ENCODE data around the gene TTC7B.

TTC7B gene

DNA sequence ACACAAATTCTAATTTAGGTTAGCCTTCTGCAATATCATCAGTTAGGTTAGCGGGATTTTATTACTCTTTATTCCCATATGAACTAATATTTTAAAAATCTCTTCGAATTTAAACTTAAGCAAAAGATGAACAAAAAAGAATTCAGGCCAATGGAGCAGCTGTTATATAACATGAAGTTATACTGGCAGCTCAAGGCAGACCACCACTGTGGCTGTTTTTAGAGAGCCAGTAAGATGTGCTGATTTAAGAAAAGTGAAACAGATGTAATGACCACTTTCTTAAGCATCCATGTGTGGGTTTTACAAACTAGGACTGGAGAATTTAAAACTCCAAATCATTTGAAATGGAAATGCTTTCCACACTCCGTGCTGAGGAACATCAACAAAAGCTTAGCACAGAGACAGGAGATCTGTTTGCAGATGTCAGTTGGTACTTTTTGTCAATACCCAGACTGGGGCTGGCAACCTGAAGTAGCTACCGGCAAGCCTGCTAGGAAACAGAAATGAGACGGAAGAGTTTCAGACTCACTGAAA is 164.9 kb downstream of the TTC7B start:
- TF ChIP-seq EZH2phosphoT487 (conservative IDR thresholded peaks at IDR 0.05; ENCODE audit: low read length), result no peak
- TF ChIP-seq, protein P1, sequence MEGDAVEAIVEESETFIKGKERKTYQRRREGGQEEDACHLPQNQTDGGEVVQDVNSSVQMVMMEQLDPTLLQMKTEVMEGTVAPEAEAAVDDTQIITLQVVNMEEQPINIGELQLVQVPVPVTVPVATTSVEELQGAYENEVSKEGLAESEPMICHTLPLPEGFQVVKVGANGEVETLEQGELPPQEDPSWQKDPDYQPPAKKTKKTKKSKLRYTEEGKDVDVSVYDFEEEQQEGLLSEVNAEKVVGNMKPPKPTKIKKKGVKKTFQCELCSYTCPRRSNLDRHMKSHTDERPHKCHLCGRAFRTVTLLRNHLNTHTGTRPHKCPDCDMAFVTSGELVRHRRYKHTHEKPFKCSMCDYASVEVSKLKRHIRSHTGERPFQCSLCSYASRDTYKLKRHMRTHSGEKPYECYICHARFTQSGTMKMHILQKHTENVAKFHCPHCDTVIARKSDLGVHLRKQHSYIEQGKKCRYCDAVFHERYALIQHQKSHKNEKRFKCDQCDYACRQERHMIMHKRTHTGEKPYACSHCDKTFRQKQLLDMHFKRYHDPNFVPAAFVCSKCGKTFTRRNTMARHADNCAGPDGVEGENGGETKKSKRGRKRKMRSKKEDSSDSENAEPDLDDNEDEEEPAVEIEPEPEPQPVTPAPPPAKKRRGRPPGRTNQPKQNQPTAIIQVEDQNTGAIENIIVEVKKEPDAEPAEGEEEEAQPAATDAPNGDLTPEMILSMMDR (IDR thresholded peaks at IDR 0.05; ENCODE audit: insufficient read depth, low read length, poor library complexity, severe bottlenecking), result no peak
- H3K4me2 ChIP-seq (ENCODE audit: low read depth, low read length, poor library complexity, severe bottlenecking), result no peak overlapping the region
- H3K9me2 ChIP-seq (replicated peaks; ENCODE audit: insufficient read depth, low read length), result no peaks in the 10 kb centered on the region
- H2AFZ ChIP-seq (ENCODE audit: low read depth, low read length, severe bottlenecking), result no peak overlapping the region
- no peaks in the 10 kb centered on the region for H3K9me3 ChIP-seq (ENCODE audit: insufficient read depth, low read length)
- H4K20me1 ChIP-seq (ENCODE audit: low read depth, low read length), result no peaks in the 10 kb centered on the region
- no peaks in the 10 kb centered on the region for H3F3A ChIP-seq (ENCODE audit: insufficient read depth)
- no peaks in the 10 kb centered on the region for H3K79me2 ChIP-seq (ENCODE audit: insufficient read depth, low read length)
- no peak overlapping the region for H3K9ac ChIP-seq (ENCODE audit: low read length)
- H3K27me3 ChIP-seq (ENCODE audit: low read length), result no peaks in the 10 kb centered on the region
- H3K27ac ChIP-seq (ENCODE audit: low read depth, low read length), result no peak overlapping the region
- H3K36me3 ChIP-seq (ENCODE audit: low read length), result no peaks in the 10 kb centered on the region
- H3K4me3 ChIP-seq (ENCODE audit: insufficient read depth, low read length, poor library complexity, severe bottlenecking), result no peak overlapping the region

- Histone ChIP-seq H3K27ac (ENCODE audit: low read depth, low read length) (no peak overlapping the region), H3K9me2 (replicated peaks; ENCODE audit: insufficient read depth, low read length) (no peaks in the 10 kb centered on the region), H3K36me3 (ENCODE audit: low read length) (no peaks in the 10 kb centered on the region), H4K20me1 (ENCODE audit: low read depth, low read length) (no peaks in the 10 kb centered on the region), H3F3A (ENCODE audit: insufficient read depth) (no peaks in the 10 kb centered on the region), H3K4me2 (ENCODE audit: low read depth, low read length, poor library complexity, severe bottlenecking) (no peak overlapping the region), H3K79me2 (ENCODE audit: insufficient read depth, low read length) (no peaks in the 10 kb centered on the region), H2AFZ (ENCODE audit: low read depth, low read length, severe bottlenecking) (no peak overlapping the region), H3K4me3 (ENCODE audit: insufficient read depth, low read length, poor library complexity, severe bottlenecking) (no peak overlapping the region), H3K27me3 (ENCODE audit: low read length) (no peaks in the 10 kb centered on the region), H3K9ac (ENCODE audit: low read length) (no peak overlapping the region), H3K9me3 (ENCODE audit: insufficient read depth, low read length) (no peaks in the 10 kb centered on the region)
- TF ChIP-seq, protein P1 (IDR thresholded peaks at IDR 0.05; ENCODE audit: insufficient read depth, low read length, poor library complexity, severe bottlenecking), result no peak
- TF ChIP-seq EZH2phosphoT487 (conservative IDR thresholded peaks at IDR 0.05; ENCODE audit: low read length), result no peak
Observed at GRCh38 chr14:90649557-90650135, 166.6 kb downstream of the TTC7B start.

DNA sequence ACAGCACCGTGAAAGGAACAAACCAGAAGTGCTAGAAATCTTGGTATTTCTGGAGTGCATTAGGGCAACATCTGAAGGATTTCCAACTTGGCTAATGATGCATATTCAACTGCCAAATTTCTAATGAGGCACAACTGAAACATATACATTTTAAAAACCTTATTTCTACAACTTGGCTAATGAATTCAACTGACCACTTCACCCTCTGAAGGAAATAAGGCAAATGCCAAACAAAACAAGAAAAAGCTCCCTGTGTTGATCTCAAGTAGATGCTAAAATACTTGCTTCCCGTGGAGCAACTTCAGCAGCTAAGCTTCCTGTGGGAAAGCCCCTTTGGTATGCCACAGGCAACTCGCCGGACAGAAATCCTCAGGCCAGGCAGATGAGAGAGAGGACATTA is 167.1 kb downstream of the TTC7B start:
- H2AFZ ChIP-seq (ENCODE audit: low read depth, low read length, severe bottlenecking), result no peak overlapping the region
- H3F3A ChIP-seq (ENCODE audit: insufficient read depth), result no peaks in the 10 kb centered on the region
- H3K27me3 ChIP-seq (ENCODE audit: low read length), result no peaks in the 10 kb centered on the region
- H3K9me3 ChIP-seq (ENCODE audit: insufficient read depth, low read length), result no peaks in the 10 kb centered on the region
- H3K4me3 ChIP-seq (ENCODE audit: insufficient read depth, low read length, poor library complexity, severe bottlenecking), result no peak overlapping the region
- H3K27ac ChIP-seq (ENCODE audit: low read depth, low read length), result no peak overlapping the region
- H3K79me2 ChIP-seq (ENCODE audit: insufficient read depth, low read length), result no peaks in the 10 kb centered on the region
- H3K9me2 ChIP-seq (replicated peaks; ENCODE audit: insufficient read depth, low read length), result no peaks in the 10 kb centered on the region
- TF ChIP-seq, protein P1 (IDR thresholded peaks at IDR 0.05; ENCODE audit: insufficient read depth, low read length, poor library complexity, severe bottlenecking), result no peak
- no peak for TF ChIP-seq EZH2phosphoT487 (conservative IDR thresholded peaks at IDR 0.05; ENCODE audit: low read length)
- H3K4me2 ChIP-seq (ENCODE audit: low read depth, low read length, poor library complexity, severe bottlenecking), result no peak overlapping the region
- no peaks in the 10 kb centered on the region for H3K36me3 ChIP-seq (ENCODE audit: low read length)
- H3K9ac ChIP-seq (ENCODE audit: low read length), result no peak overlapping the region
- H4K20me1 ChIP-seq (ENCODE audit: low read depth, low read length), result no peaks in the 10 kb centered on the region

Data from SU-DHL-6 (cell line).